Heart left ventricle (tissue), 13 donors: ENCODE data around the gene PCSK5.

ENCODE experiments used
- CTCF ChIP-seq, 12 donors: fragments of 200-600 bp; sonication (generic) in 4 of 12; IDR thresholded peaks; one replicate each; pipeline versions ENCODE4 v1.5.0 to v1.8.0; 2018 to 2022; ENCODE audit warnings: antibody characterized with exemption in 12 of 12, mild to moderate bottlenecking in 5 of 12
- POLR2A ChIP-seq, 2 donors: fragments of 450-650 bp; IDR thresholded peaks; one replicate each; pipeline ENCODE4 v1.6.1; 2017; ENCODE audit warnings: antibody characterized with exemption in 2 of 2, mild to moderate bottlenecking in 2 of 2, moderate library complexity in 2 of 2
- donor health status: ischemic (EF 13 %, LVEDD 7.1; RV severe dilation, severe dysfunction).
- donor health status: DM: no; HTN: yes; CAD: no.
- donor health status: DM: no; HTN: no; CAD: no.
- donor health status: ischemic (EF 25% LVEDD 6.9; RV normal size, moderate dysfunction).
- donor health status: ischemic (EF 25% LVEDD 5.7; RV mildly dilated, moderate dysfunction).
- donor health status: ischemic (EF 35%, LVEDD 5.7; RV mildly dilated, moderate dysfunction).
- donor health status: nonischemic (EF 11% LVEDD 7.7; RV severe dilation, severe dysfunction).
- donor health status: DM: yes; HTN: yes; CAD: no.
- donor health status: PGD.
- donor health status: ischemic (EF 29% LVEDD 5.4; RV normal size, mild dysfunction).
- donor health status: nonischemic (EF 23%, LVEDD 6.1; RV moderate dilation, normal function).

- TF ChIP-seq CTCF (IDR thresholded peaks at IDR 0.05) (no peak), POLR2A (IDR thresholded peaks at IDR 0.05) (no peak)
These were observed 408.2 kb downstream of the PCSK5 start for GRCh38 chr9:76298521-76299144.
